Cardiac septum (tissue), 1 donor: ENCODE measurements around the gene OR7C2. TPM values are rescaled to one million over a fixed set of nuclear protein-coding genes. Genes with fewer than 3 reads are reported as not detected.
"Not testable (repeated sequence)": the region's sequence is repeated elsewhere in the genome, so short reads cannot be mapped to it uniquely, and the experiment has no call there.

Experiments
- DNase-seq: peaks from one replicate; pipeline ENCODE4 v3.0.0-alpha.2; 2020; ENCODE audit warnings: low spot score
- intact Hi-C: fragments of 100-400 bp; cut with DNase I; formaldehyde crosslinking; loops from one replicate; pipeline ENCODE4 v1.14.0; 2022
- long read RNA-seq: library from polyadenylated mRNA; unstranded; transcript quantifications from one replicate; pipeline ENCODE4 v2.0.0, GENCODE V29; 2021
- total RNA-seq: library from RNA; stranded (reverse); fragmentation: NEBNext Ultra II Directional; extraction: Animal tissue kit (Norgen Biotek cat#: 25700); gene quantifications from one replicate; pipeline ENCODE4 v1.2.1, GENCODE V29; 2021
- donor health status: DM: no; HTN: no; CAD: no.

The OR7C2 gene
- not detected for total RNA-seq
- long read RNA-seq, result 0 reads

DNA sequence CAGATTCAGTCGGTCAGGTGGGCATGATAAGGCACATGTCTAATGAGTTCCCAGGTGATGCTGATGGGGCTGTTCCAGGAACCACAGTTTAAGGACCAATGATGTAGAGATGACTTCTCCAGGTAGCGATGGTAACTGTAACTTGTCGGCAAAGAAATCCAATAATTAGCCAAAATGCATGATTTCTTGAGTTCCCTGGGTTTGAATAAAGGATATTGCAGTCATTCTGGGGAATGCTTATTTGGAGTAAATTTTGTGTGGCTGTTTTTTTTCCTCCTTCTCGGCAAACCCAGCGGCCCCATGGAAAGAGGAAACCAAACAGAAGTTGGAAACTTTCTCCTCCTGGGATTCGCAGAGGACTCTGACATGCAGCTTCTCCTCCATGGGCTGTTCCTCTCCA lies at the start of gene OR7C2:
TSS of gene OR7C2 (plus strand) at position 301 of the 400 bp plus-strand sequence. CDS start at position 301, 0 bp downstream.
- no peak for DNase-seq
- intact Hi-C loops, result no loop called here

DNA sequence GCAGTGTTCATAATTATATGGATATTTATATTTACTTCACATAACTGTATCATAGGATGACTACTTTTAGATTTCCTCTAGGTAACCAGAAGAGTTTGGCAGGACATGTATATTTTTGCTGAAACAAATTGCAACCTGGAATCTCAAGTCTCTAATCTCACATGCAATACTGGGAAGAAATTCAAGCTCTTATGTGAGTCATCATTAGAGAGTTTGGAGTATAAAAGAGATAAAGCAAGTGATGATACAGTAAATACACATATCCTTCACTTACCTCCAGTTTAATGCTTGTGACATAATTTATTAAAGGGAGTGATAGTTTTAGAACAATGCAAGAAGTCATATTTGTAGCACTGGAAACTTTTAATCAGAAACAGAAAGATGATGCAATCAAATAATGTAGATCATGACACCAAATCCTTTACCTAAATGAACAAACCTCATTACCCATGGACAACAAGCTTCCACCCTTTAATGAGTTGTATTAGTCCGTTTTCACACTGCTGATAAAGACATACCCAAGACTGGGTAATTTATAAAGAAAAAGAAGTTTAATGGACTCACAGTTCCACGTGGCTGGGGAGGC lies 39.5 kb upstream of the OR7C2 start:
- intact Hi-C loops, result no loop called here
- DNase-seq, result no peak

DNA sequence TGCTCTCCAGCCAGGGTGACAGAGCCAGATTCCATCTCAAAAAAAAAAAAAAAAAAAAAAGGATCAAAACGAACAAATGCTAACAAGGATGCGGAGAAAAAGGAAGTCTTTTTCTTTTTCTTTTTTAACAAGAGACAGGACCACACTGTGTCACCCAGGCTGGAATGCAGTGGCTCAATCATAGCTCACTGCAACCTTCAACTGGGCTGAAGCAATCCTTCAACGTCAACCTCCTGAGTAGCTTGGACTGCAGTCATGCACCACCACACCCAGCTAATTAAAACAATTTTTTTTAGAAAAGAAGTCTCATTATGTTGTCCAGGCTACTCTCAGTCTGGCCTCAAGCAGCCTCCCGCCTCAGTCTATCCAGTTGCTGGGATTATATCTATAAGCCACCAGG lies 34.6 kb upstream of the OR7C2 start:
- DNase-seq, result no peak
- intact Hi-C loops, result no loop called here

DNA sequence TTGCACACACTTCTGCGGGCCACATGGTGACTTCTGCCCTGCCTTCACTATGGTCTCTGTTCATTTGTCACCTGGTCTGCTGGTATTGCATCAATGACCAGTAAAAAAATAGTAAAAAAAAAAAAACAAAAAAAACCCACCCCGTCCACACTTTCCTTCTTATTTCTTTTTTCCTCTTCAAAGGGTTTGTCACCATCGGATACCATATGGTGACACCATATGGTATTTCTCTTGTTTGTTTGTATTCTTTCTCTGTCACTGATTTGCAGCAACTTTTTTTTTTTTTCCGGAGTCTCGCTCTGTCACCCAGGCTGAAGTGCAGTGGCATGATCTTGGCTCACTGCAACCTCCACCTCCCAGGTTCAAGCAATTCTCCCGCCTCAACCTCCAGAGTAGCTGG lies 26.2 kb upstream of the OR7C2 start:
- intact Hi-C loops, result no loop called here
- DNase-seq, result no peak

DNA sequence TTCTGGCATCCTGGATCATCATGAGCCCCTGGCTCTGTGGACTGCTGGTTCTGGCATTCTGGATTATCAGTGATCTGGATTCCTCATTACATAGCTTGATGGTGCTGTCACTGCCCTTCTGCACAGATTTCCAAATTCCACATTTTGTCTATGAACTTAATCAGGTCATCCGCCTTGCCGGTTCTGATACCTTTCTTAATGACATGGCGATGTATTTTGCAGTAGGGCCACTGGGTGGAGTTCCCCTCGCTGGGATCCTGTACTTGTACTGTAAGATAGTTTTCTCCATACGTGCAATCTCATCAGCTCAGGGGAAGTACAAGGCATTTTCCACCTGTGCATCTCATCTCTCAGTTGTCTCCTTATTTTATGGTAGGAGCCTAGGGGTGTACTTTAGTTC lies 24.4 kb upstream of the OR7C2 start:
- no peak for DNase-seq
- intact Hi-C loops, result no loop called here

DNA sequence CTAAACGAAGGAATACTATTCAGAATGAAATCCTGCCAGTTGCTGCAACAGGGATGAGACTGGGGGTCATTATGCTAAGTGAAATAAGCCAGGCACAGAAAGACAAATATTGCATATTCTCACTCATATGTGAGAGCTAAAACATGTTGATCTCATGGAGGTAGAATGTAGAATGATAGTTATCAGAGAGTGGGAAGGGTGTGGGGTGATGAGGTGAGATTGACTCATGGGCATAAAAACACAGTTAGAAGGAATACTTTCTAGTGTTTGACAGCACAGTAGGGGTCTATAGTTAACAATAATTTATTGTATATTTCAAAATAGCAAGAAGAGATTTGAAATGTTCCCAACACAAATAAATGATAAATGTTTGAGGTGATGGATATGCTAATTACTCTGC lies 7.8 kb upstream of the OR7C2 start:
- DNase-seq, result no peak
- intact Hi-C loops, result no loop called here

DNA sequence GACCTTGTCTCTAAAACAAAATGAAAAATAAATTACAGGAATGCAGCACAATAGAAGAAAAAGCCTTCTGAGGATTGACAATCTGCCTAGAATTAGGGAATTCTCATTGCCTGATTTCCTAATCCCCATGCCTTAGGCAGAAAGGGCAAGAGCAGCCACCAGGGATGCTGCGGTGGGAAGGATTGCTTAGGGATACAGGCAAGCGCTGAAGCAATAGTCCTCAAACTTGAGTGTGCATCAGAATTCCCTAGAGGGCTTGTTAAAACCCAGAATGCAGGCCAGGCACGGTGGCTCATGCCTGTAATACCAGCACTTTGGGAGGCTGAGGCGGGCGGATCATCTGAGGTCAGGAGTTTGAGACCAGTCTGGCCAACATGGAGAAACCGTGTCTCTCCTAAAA lies 1.0 kb upstream of the OR7C2 start:
- intact Hi-C loops, result no loop called here
- no peak for DNase-seq

DNA sequence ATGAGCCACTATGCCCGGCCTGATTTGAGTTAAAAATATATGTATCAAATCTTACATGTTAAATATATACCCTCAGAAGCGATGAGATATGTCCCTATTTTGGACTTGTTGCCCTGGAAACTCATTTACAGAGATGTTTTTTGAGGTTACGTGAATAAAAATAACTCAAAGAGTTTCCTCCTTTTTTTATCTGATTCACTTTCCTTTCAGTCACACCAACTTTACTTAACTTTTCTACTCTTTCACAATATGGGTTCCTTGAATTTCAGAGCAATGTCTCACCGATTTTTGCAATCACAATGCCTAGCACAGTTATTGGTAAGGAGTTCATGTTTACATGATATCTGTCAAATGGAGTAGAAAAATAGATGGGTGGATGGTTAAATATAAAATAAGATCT lies 2.3 kb downstream of the OR7C2 start:
- DNase-seq, result no peak
- intact Hi-C loops, result no loop called here

DNA sequence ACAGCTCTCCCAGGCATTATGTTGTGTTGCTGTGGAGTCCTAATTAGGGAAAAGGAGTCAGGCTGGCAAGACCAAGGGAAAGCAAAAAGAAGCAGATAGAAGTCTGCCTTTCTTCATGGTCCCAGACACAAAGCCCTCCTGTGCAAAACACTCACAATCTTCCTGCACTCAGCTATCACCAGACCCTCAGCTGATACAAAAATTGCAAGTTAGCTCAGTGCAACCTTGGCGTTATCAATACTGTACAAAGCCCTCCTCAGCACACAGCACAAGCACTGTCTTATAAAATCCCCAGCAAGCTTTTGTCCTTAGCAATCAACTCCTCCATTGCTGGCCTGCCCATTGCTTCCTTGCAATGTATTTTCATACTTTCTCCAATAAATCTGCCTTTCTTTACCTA lies 3.2 kb downstream of the OR7C2 start:
- no peak for DNase-seq
- intact Hi-C loops, result no loop called here

DNA sequence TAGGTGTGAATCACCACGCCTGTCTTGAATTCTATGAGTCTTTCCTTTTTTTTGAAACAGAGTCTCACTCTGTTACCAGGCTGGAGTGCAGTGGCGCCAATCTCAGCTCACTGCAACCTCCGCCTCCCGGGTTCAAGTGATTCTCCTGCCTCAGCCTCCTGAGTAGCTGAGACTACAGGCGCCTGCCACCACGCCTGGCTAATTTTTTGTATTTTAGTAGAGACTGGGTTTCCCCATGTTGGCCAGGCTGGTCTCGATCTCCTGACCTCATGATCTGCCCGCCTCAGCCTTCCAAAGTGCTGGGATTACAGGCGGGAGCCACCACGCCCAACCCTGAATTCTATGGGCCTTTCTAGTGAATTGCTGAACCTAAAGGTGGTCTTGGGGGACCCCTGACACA lies 8.1 kb downstream of the OR7C2 start:
- DNase-seq, intact Hi-C loops: not testable (repeated sequence)

DNA sequence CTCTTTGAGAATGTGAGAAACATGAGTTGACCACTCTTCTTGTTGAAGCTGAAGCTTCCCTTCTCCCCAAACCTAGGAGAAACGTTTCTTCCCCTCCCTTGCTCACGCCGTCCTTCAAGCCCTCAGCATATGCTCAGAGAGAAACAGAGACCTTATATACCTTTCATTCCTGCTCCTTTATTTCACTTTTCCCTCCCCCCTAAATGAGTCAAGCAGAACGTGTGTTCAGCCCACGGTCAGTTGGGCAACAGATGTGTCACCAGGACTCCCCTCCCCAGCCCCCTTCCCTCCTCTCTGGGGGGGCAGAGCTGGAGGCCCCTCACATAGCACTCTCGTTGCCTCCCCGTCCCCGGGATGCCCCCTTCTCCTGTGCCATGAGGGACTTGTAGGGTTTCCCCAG lies 8.6 kb downstream of the OR7C2 start:
- DNase-seq, result no peak
- intact Hi-C loops, result no loop called here

DNA sequence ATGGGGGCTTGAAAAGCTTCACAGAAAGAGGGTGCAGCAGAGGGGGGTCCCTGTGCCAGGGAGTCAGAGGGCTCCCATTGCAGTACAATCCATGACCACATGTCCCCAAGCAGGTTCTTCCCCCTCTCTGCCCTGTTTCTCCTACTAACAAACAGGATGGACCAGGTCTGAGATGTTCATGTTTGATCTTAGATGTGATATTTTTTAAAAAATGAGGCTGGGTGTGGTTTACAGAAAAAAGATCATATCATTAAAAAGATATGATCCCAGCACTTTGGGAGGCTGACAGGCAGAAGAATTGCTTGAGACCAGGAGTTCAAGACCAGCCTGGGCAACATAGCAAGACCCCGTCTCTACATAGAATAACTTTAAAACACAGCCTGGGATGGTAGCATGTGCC lies 9.1 kb downstream of the OR7C2 start:
- intact Hi-C loops, result no loop called here
- DNase-seq, result no peak

DNA sequence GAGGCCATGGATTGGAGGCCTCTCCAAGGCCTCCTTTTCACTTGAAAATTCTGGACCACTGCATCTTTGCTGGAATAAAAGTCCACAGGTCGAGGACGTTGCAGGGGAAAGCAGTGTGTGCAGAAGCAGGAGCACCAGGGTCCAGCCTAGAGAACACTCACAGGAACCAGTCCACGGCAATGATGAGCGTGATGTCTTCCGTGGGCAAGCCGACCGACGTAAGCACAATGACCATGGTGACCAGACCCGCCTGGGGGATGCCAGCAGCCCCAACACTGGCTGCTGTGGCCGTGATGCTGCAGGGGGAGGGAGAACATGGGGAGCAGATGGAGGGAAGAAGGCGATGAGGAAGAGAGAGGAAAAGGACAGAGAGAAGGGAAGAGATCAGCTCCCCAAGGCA lies 11.5 kb downstream of the OR7C2 start:
- DNase-seq, result no peak
- intact Hi-C loops, result no loop called here

DNA sequence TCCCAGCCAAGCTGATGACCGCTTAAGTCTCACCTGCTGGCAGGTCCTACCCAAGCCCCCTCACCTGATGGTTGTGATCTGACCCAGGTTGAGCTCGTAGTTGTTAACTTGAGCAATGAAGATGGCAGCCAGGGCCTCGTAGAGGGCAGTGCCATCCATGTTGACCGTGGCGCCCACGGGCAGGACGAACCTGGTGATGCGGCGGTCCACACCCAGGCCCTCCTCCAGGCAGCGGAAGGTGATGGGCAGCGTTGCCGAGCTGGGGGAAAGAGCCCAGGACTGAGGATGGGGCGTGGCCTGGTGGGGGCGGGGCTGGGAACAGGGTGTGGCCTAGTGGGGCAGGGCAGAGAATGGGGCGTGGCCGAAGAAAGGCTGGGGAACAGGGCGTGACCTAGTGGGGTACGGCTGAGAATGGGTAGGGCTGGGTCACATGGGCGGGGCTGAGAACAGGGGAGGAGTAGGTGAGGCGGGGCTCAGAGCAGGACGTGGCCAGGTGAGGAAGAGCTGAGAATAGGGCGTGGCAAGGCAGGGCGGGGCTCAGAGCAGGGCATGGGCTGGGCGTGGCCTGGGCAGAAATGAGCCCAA lies 12.9 kb downstream of the OR7C2 start:
- DNase-seq, result no peak
- intact Hi-C loops, result no loop called here

DNA sequence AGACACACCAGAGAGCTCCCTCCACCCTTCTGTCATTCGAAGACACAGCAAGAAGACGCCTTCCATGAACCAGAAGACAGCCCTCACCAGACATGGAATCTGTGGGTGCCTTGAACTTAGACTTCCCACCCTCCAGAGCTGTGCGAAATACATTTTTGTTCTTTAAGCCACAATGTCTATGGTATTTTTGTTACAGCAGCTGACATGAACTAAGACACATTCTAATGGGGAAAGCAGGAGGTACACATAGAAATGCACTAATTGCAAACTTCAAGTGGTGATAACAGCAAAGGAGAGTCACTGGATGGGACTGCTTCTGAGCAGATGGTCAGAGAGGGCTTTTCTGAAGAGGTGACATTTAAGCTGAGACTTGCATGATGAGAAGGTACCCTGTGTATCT lies 16.2 kb downstream of the OR7C2 start:
- intact Hi-C loops, result no loop called here
- no peak for DNase-seq

DNA sequence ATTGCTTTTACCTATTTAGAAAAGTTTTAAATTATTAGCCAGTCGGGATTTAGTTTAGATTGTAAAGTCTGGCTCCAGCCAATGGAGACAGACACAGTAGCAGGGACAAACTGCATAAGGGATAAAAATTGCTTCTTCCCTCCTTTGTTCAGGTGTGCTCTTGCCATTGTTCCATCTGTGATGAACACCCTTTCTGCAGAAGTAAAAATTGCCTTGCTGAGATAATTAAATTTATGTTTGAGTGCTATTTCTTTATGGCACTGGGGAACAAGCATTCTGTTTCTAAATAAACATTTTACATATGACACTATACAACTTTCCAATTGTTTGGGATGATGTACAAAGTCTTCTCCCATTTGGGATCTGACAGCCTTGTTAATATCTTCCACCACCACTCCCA lies 18.0 kb downstream of the OR7C2 start:
- no peak for DNase-seq
- intact Hi-C loops, result no loop called here

DNA sequence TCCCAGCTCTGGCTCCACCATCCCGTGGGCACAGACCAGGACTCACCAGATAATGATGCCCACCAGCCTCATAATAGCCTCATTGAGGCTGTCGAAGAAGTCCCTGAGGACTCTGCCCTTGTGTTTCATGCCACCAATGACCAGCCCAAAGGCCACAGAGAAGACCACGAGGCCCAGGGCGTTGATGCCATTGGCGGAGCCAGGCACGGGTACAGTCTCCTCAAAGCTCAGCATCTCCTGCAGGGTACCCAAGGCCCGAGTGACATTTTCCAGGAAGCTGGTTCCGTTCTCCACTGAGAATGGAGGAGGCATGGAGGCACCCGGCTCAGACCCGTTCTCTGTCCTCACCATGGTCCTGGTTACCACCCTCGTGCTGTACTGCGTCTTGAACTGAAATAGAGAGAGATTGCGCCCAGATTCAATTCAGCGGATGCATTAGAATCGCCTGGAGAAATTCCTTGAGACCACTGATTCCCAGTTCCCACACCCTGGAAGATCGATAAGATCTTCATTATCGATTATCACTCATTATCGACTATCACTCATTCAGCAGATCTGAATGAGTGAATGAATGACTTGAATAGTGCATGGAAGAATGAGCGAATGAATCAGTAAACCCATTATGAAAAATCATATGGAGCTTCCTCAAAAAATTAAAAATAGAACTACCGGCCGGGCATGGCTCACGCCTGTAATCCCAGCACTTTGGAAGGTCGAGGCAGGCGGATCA lies 20.8 kb downstream of the OR7C2 start:
- intact Hi-C loops, result no loop called here
- DNase-seq, result no peak

DNA sequence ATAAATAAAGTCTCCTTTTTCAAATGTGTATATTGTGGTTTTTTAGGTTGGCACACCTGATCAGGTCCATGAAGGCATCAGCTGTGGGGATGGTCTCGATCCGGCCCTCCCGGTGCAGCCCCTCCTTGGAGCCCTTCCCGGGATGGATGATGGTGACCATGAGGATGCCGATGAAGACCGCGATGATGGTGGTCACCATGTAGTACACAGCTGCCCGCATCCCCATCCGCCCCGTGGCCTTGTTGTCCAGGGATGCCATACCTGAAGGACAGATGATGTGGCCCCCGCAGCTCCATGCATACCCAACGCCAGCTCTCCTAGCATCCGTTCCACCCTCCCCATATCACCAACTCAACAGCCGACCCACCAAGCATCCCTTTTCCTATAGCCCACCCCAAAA lies 27.0 kb downstream of the OR7C2 start:
- no peak for DNase-seq
- intact Hi-C loops, result no loop called here

DNA sequence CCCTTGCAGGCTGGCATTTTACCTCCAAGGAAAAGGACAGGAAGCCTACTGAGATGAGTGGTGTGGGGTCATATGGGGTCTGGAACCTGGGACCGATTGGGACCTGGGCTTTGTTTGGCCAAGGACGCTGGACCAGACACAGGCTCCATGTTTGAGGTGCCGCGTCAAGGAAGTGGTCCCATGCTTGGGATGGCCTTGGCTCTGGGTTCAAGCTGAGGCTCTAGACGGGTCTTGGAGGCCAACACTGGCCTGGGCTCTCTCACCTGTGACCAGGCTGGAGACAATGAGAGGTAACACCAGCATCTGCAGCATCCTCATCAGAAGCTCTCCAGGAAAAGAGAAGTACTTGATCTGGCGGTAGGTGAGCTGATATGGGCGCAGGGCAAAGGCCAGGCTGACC lies 30.2 kb downstream of the OR7C2 start:
- intact Hi-C loops, result no loop called here
- no peak for DNase-seq

DNA sequence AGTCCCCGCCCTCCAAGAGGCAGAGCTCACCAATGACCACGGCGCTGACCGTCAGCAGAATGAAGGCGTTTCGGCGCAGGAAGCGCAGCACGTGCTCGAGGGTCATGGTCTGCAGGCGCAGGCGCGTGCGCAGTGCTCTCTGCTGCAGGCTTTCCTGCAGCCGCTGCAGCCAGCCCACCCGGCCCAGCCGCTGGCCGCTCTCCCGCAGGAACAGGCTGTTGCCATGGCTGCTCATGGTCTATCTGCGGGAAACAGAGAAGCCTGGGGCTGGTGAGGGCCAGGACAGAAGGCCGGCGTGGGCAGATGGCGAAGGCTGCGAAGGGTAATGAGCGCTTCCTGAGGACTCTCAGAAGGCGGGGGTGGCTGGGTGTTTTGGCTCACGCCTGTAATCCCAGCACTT lies 31.4 kb downstream of the OR7C2 start:
- intact Hi-C loops, result no loop called here
- DNase-seq, result no peak

DNA sequence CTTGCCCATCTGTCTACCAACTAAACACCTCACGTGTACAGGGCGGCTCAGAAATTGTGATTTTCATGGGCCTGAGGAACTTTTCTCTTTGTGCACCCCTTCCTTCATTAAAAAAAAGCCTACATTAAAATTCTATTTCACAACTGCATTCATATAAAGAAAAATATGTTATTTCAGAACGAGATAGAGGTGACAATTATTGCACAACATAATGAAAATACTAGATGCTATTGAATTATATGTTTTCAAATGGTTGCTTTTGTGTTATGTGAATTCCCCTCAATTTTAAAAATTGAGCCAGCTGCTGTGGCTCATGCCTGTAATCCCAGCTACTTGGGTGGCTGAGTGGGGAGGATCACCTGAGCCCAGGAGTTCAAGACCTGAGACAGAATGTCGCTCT lies 33.2 kb downstream of the OR7C2 start:
- intact Hi-C loops, result no loop called here
- DNase-seq, result no peak
